ENCODE data around the gene ARF6.
"Not testable (repeated sequence)": the region's sequence is repeated elsewhere in the genome, so short reads cannot be mapped to it uniquely, and the experiment has no call there.

- TF ChIP-seq POLR2A (conservative IDR thresholded peaks at IDR 0.05); RUNX1 (IDR thresholded peaks at IDR 0.05; ENCODE audit: low read depth); NUFIP1 (IDR thresholded peaks at IDR 0.05; ENCODE audit: partially characterized antibody); SIRT6 (IDR thresholded peaks at IDR 0.05; ENCODE audit: low read depth, low read length); ZHX1 (conservative IDR thresholded peaks at IDR 0.05; ENCODE audit: low read length); POLR3A (IDR thresholded peaks at IDR 0.05; ENCODE audit: borderline replicate concordance, extremely low read depth, insufficient read depth, insufficient read length); CTCF (IDR thresholded peaks at IDR 0.05 in 2 of 3, conservative IDR thresholded peaks at IDR 0.05 in 1 of 3; ENCODE audit: insufficient read depth in 2 of 3, low read depth in 1 of 3, low read length in 3 of 3): not testable (repeated sequence)
Observed at GRCh38 chr14:49936882-49937281, 44.0 kb downstream of the ARF6 start.

Measured in K562 (cell line).